ENCODE data around the gene FGFRL1.
"Not testable (repeated sequence)": the region's sequence is repeated elsewhere in the genome, so short reads cannot be mapped to it uniquely, and the experiment has no call there.

The FGFRL1 gene

GRCh38 chr4:1051472-1051871, 40.0 kb downstream of the FGFRL1 start:
- no peak for DNase-seq (ENCODE audit: low read depth in 2 of 2)

GRCh38 chr4:1052231-1052671, 40.8 kb downstream of the FGFRL1 start:
- DNase-seq (ENCODE audit: low read depth in 2 of 2), result no peak

GRCh38 chr4:1053080-1053661, 41.7 kb downstream of the FGFRL1 start:
- DNase-seq (ENCODE audit: low read depth in 2 of 2), result no peak

GRCh38 chr4:1053891-1054290, 42.5 kb downstream of the FGFRL1 start:
- DNase-seq (ENCODE audit: low read depth in 2 of 2), result not testable (repeated sequence)

GRCh38 chr4:1054696-1055242, 43.3 kb downstream of the FGFRL1 start:
- not testable (repeated sequence) for DNase-seq (ENCODE audit: low read depth in 2 of 2)

GRCh38 chr4:1055243-1055701, 43.8 kb downstream of the FGFRL1 start:
- not testable (repeated sequence) for DNase-seq (ENCODE audit: low read depth in 2 of 2)

- DNase-seq (ENCODE audit: low read depth in 2 of 2), result peak; percentile 64 to 70
Observed at GRCh38 chr4:1055721-1056590, 44.5 kb downstream of the FGFRL1 start.

GRCh38 chr4:1056671-1057402, 45.4 kb downstream of the FGFRL1 start:
- DNase-seq (ENCODE audit: low read depth in 2 of 2), result no peak

GRCh38 chr4:1057403-1057745, 45.9 kb downstream of the FGFRL1 start:
- no peak for DNase-seq (ENCODE audit: low read depth in 2 of 2)

- no peak for DNase-seq (ENCODE audit: low read depth in 2 of 2)
Observed at GRCh38 chr4:1058198-1058996, 47.0 kb downstream of the FGFRL1 start.

- DNase-seq (ENCODE audit: low read depth in 2 of 2), result no peak
Observed at GRCh38 chr4:1058997-1059665, 47.7 kb downstream of the FGFRL1 start.

GRCh38 chr4:1060121-1060520, 48.7 kb downstream of the FGFRL1 start:
- no peak for DNase-seq (ENCODE audit: low read depth in 2 of 2)

GRCh38 chr4:1060621-1061020, 49.2 kb downstream of the FGFRL1 start:
- no peak for DNase-seq (ENCODE audit: low read depth in 2 of 2)

GRCh38 chr4:1061056-1061700, 49.8 kb downstream of the FGFRL1 start:
- DNase-seq (ENCODE audit: low read depth in 2 of 2), result no peak

- DNase-seq (ENCODE audit: low read depth in 2 of 2), result no peak
Observed at GRCh38 chr4:1061760-1062159, 50.3 kb downstream of the FGFRL1 start.

- no peak for DNase-seq (ENCODE audit: low read depth in 2 of 2)
Observed at GRCh38 chr4:1062419-1062818, 51.0 kb downstream of the FGFRL1 start.

- no peak for DNase-seq (ENCODE audit: low read depth in 2 of 2)
Observed at GRCh38 chr4:1065732-1066131, 54.3 kb downstream of the FGFRL1 start.

GRCh38 chr4:1069394-1069793, 58.0 kb downstream of the FGFRL1 start:
- no peak for DNase-seq (ENCODE audit: low read depth in 2 of 2)

- peak in 1 of 2 donors; percentile 46 for DNase-seq (ENCODE audit: low read depth in 2 of 2)
Observed at GRCh38 chr4:1072830-1073446, 61.5 kb downstream of the FGFRL1 start.

GRCh38 chr4:1074077-1074476, 62.7 kb downstream of the FGFRL1 start:
- no peak for DNase-seq (ENCODE audit: low read depth in 2 of 2)
